Transverse colon (tissue), 4 donors: ENCODE measurements around the gene AGAP5. TPM values are rescaled to one million over a fixed set of nuclear protein-coding genes. Genes with fewer than 3 reads are reported as not detected.
"Not testable (repeated sequence)": the region's sequence is repeated elsewhere in the genome, so short reads cannot be mapped to it uniquely, and the experiment has no call there.

Source experiments
- DNase-seq: peaks from one replicate; pipeline ENCODE4 v3.0.0-alpha.2; 2019
- H3K27ac ChIP-seq, 4 donors: fragments of 200-600 bp; sonication (generic); 2 replicates each; pipeline ENCODE4 v1.5.1; 2016 to 2018; ENCODE audit warnings: inconsistent platforms in 4 of 4
- H3K27me3 ChIP-seq: fragments of 200-600 bp; sonication (generic); 2 replicates; pipeline ENCODE4 v1.5.1; 2017; ENCODE audit warnings: inconsistent platforms
- H3K36me3 ChIP-seq, 4 donors: fragments of 200-600 bp; sonication (generic); 2 replicates each; pipeline ENCODE4 v1.5.1; 2017 to 2019; ENCODE audit warnings: inconsistent platforms in 4 of 4
- H3K4me1 ChIP-seq, 4 donors: fragments of 200-600 bp; sonication (generic); 2 replicates each; pipeline ENCODE4 v1.5.1; 2017 to 2020; ENCODE audit warnings: inconsistent platforms in 4 of 4
- H3K4me3 ChIP-seq, 4 donors: fragments of 200-600 bp; sonication (generic); 1 replicate in 1 of 4; 2 replicates in 3 of 4; pipeline versions ENCODE4 v1.5.1 to v1.6.1; 2017 to 2019; ENCODE audit warnings: inconsistent platforms in 4 of 4
- H3K9me3 ChIP-seq, 2 donors: fragments of 200-600 bp; sonication (generic); 2 replicates each; pipeline ENCODE4 v1.5.1; 2017 to 2019; ENCODE audit warnings: inconsistent platforms in 2 of 2
- CTCF ChIP-seq, 5 experiments: fragments of 200-600 bp in 3 of 5; fragments of 450-650 bp in 2 of 5; sonication (generic) in 3 of 5; IDR thresholded peaks; 1 replicate in 2 of 5; 2 replicates in 3 of 5; pipeline ENCODE4 v1.5.1; 2016 to 2017; ENCODE audit warnings: antibody characterized with exemption in 5 of 5, inconsistent platforms in 3 of 5, mild to moderate bottlenecking in 2 of 5, moderate library complexity in 1 of 5
- EP300 ChIP-seq: sonication (generic); formaldehyde crosslinking; IDR thresholded peaks from one replicate; pipeline ENCODE4 v1.6.1; 2017; ENCODE audit warnings: antibody characterized with exemption, low read depth
- POLR2A ChIP-seq: fragments of 450-650 bp; IDR thresholded peaks from one replicate; pipeline ENCODE4 v1.6.1; 2016; ENCODE audit warnings: antibody characterized with exemption, mild to moderate bottlenecking, moderate library complexity
- POLR2AphosphoS5 ChIP-seq, 3 donors: sonication (generic); formaldehyde crosslinking; IDR thresholded peaks; one replicate each; pipeline ENCODE4 v1.6.1; 2016; ENCODE audit warnings: antibody characterized with exemption in 3 of 3
- WGBS, 2 donors: methylation state at CpG; one replicate each; pipeline ENCODE4 v1.1.5; 2018; ENCODE audit warnings: low coverage in 1 of 2; 5-methylcytosine and 5-hydroxymethylcytosine counted together
- in situ Hi-C, 4 donors: fragments of 200-750 bp; cut with MboI; loops; one replicate each; pipeline versions ENCODE4 v1.15.0 to v1.15.1; 2017; ENCODE audit warnings: low sequenced_read_pairs in 3 of 4, low pct_ligation_motif_present in 1 of 4, low pct_unique_long_range_greater_than_20kb in 1 of 4
- intact Hi-C: fragments of 100-400 bp; cut with DNase I; formaldehyde crosslinking; loops from one replicate; pipeline ENCODE4 v1.15.1; 2023; ENCODE audit warnings: low total_unique reads
- total RNA-seq, 4 donors: library from RNA; depleted of rRNA; stranded (reverse); fragments of >200 nt; gene quantifications; one replicate each; pipeline ENCODE4 v1.1.0, GENCODE V29; 2016

Gene AGAP5
- 10 to 100 TPM in 1 of 4 donors, 1 to 10 TPM in 2, not detected in 1; 8.0 to 12.7 (median 8.6) TPM for total RNA-seq

DNA sequence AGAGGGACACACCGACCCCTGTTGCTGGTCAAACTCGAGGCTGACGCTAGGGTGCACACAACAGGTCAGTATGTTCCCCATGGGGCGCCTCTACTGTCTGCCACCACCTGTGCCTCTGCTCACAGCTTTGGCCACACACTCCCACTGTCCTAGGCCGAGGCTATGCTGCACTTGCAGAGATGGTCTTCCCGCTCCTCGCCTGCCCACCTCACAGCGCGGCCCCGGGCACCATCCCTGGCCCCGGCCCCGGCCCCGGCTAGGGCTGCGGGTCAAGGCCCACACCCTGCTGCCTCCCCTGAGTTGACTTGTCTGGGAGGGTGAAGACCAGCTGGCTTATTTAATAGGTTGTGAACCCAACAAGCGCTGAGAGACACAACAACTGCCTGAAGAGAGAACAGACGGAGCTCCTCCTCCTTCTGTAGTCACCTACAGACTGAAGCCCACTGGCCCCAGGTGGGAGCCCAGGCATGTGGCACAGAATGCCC is at the start of gene AGAP5:
Gene AGAP5 (minus strand): TSS at position 435 of the 485 bp plus-strand sequence. CDS start 354 bp downstream, at position 81.
- 97% methylated on average over 16 of the region's 16 CpGs; no CpG with 5 or more reads in 1 of the 2 donors for WGBS, 2 donors
- in situ Hi-C loops, DNase-seq, H3K27ac ChIP-seq, H3K4me1 ChIP-seq, H3K4me3 ChIP-seq, H3K36me3 ChIP-seq, intact Hi-C loops, H3K27me3 ChIP-seq, H3K9me3 ChIP-seq: not testable (repeated sequence)

GRCh38 chr10:73746721-73747120 is 48.8 kb upstream of the AGAP5 start:
- H3K4me3 ChIP-seq, result no peak overlapping the region
- intact Hi-C loops, result no loop called here
- no peaks in the 10 kb centered on the region for H3K27me3 ChIP-seq
- H3K27ac ChIP-seq, result no peak overlapping the region
- TF ChIP-seq EP300 (no peak), POLR2AphosphoS5 (IDR thresholded peaks at IDR 0.05) (no peak), CTCF (IDR thresholded peaks at IDR 0.05) (no peak), POLR2A (no peak)
- peaks cover 0 to 39% (median 17%) of the 10 kb centered on the region in 4 donors for H3K36me3 ChIP-seq
- H3K9me3 ChIP-seq, result no peaks in the 10 kb centered on the region
- 57 to 94% methylated on average over 1 to 2 of the region's 2 CpGs for WGBS, 2 donors
- peaks cover 10 to 40% (median 24%) of the 10 kb centered on the region in 4 donors for H3K4me1 ChIP-seq
- in situ Hi-C loops, result no loop called here
- no peak for DNase-seq

GRCh38 chr10:73744664-73744975 is 46.7 kb upstream of the AGAP5 start:
- 0 to 1% methylated on average over 3 to 10 of the region's 10 CpGs for WGBS, 2 donors
- TF ChIP-seq POLR2A, result no peak
- in situ Hi-C loops, result no loop called here
- no peaks in the 10 kb centered on the region for H3K27me3 ChIP-seq
- H3K9me3 ChIP-seq, result no peaks in the 10 kb centered on the region
- DNase-seq, result peak; percentile 71
- intact Hi-C loops, result no loop called here
- H3K4me1 ChIP-seq, result peaks cover 10 to 37% (median 24%) of the 10 kb centered on the region in 4 donors
- peaks cover 0 to 25% (median 12%) of the 10 kb centered on the region in 4 donors for H3K36me3 ChIP-seq
- peak overlapping the region; percentile 66 to 98 (median 88) for H3K4me3 ChIP-seq
- peak overlapping the region; percentile 88 to 96 (median 92) for H3K27ac ChIP-seq

- Histone ChIP-seq H3K4me3 (peak within 1 kb of the TSS; percentile 66 to 98 (median 88)), H3K4me1 (peaks cover 10 to 32% (median 23%) of the 10 kb centered on the region in 4 donors), H3K27ac (peak within 1 kb of the TSS; percentile 88 to 96 (median 92)), H3K9me3 (no peaks in the 10 kb centered on the region), H3K27me3 (no peaks in the 10 kb centered on the region), H3K36me3 (peaks cover 0 to 23% (median 11%) of the 10 kb centered on the region in 4 donors)
- in situ Hi-C loops, result no loop called here
- intact Hi-C loops, result no loop called here
- DNase-seq, result peak; percentile 98
- WGBS, 2 donors, result 0 to 1% methylated on average over 21 to 36 of the region's 36 CpGs
- TF ChIP-seq POLR2A (peak; percentile 79), EP300 (no peak), POLR2AphosphoS5 (IDR thresholded peaks at IDR 0.05) (peak; percentile 79 to 89 (median 81)), CTCF (IDR thresholded peaks at IDR 0.05) (peak in 2 of 5 experiments; percentile 27 to 30)
These were observed 46.2 kb upstream of the AGAP5 start, which contains the start of gene SEC24C for GRCh38 chr10:73743905-73744663. TSS of gene SEC24C (plus strand) at chr10:73744372. CDS start at chr10:73746833, 2,461 bp downstream.

GRCh38 chr10:73743327-73743904 is 45.5 kb upstream of the AGAP5 start:
- Histone ChIP-seq H3K4me1 (peaks cover 10 to 25% (median 20%) of the 10 kb centered on the region in 4 donors), H3K9me3 (no peaks in the 10 kb centered on the region), H3K36me3 (peaks cover 0 to 16% (median 8%) of the 10 kb centered on the region in 4 donors), H3K4me3 (peak overlapping the region; percentile 42 to 98 (median 82)), H3K27me3 (no peaks in the 10 kb centered on the region), H3K27ac (peak overlapping the region; percentile 88 to 96 (median 92))
- no peak for DNase-seq
- intact Hi-C loops, result no loop called here
- 38 to 44% methylated on average over 5 to 6 of the region's 6 CpGs for WGBS, 2 donors
- in situ Hi-C loops, result no loop called here
- TF ChIP-seq POLR2AphosphoS5 (IDR thresholded peaks at IDR 0.05), result no peak
- TF ChIP-seq EP300, result no peak
- TF ChIP-seq CTCF (IDR thresholded peaks at IDR 0.05), result no peak
- no peak for TF ChIP-seq POLR2A
